Gastrocnemius medialis (tissue), 4 donors: ENCODE measurements around the gene ENO1. TPM values are rescaled to one million over a fixed set of nuclear protein-coding genes. Genes with fewer than 3 reads are reported as not detected.
"Not testable (repeated sequence)": the region's sequence is repeated elsewhere in the genome, so short reads cannot be mapped to it uniquely, and the experiment has no call there.

Experiments
- ATAC-seq, 2 donors: fragments of 150-250 bp; one replicate each; pipeline ENCODE4 v1.9.1; 2016
- DNase-seq, 2 donors: peaks; one replicate each; pipeline ENCODE4 v3.0.0-alpha.2; 2019
- H3K27ac ChIP-seq, 4 donors: fragments of 200-600 bp; sonication (generic); 1 replicate in 1 of 4; 2 replicates in 3 of 4; pipeline ENCODE4 v1.5.1; 2016 to 2018; ENCODE audit warnings: mild to moderate bottlenecking in 2 of 4, moderate library complexity in 1 of 4
- H3K27me3 ChIP-seq, 3 donors: fragments of 200-600 bp; sonication (generic) in 2 of 3; 1 replicate in 1 of 3; 2 replicates in 2 of 3; pipeline versions ENCODE4 v1.5.1 to v1.6.0; 2016 to 2019; ENCODE audit warnings: mild to moderate bottlenecking in 1 of 3, moderate library complexity in 1 of 3
- H3K36me3 ChIP-seq, 2 donors: fragments of 200-600 bp; sonication (generic) in 1 of 2; one replicate each; pipeline ENCODE4 v1.5.1; 2017 to 2018
- H3K4me1 ChIP-seq, 2 donors: fragments of 200-600 bp; sonication (generic) in 1 of 2; one replicate each; pipeline ENCODE4 v1.5.1; 2016 to 2017; ENCODE audit warnings: mild to moderate bottlenecking in 2 of 2
- H3K4me3 ChIP-seq, 4 donors: fragments of 200-600 bp; sonication (generic) in 3 of 4; 1 replicate in 1 of 4; 2 replicates in 3 of 4; pipeline ENCODE4 v1.5.1; 2016 to 2019; ENCODE audit warnings: mild to moderate bottlenecking in 2 of 4
- H3K9me3 ChIP-seq, 3 donors: fragments of 200-600 bp; sonication (generic) in 2 of 3; 1 replicate in 1 of 3; 2 replicates in 2 of 3; pipeline ENCODE4 v1.5.1; 2016 to 2019
- CTCF ChIP-seq, 5 experiments: fragments of 450-650 bp in 3 of 5; fragments of 200-600 bp in 2 of 5; sonication (generic) in 2 of 5; IDR thresholded peaks in 4 of 5; conservative IDR thresholded peaks in 1 of 5; 1 replicate in 4 of 5; 2 replicates in 1 of 5; pipeline ENCODE4 v1.5.1; 2016 to 2019; ENCODE audit warnings: antibody characterized with exemption in 5 of 5, mild to moderate bottlenecking in 3 of 5, moderate library complexity in 3 of 5
- POLR2A ChIP-seq, 2 donors: fragments of 450-650 bp; IDR thresholded peaks; one replicate each; pipeline ENCODE4 v1.6.1; 2017; ENCODE audit warnings: antibody characterized with exemption in 2 of 2, mild to moderate bottlenecking in 2 of 2, moderate library complexity in 2 of 2
- in situ Hi-C, 4 donors: fragments of 200-750 bp; cut with MboI; loops; one replicate each; pipeline versions ENCODE4 v1.15.0 to v1.8.0; 2017; ENCODE audit warnings: low sequenced_read_pairs in 4 of 4
- intact Hi-C: fragments of 100-400 bp; cut with DNase I; formaldehyde crosslinking; loops from one replicate; pipeline ENCODE4 v1.15.1; 2023; ENCODE audit warnings: low total_unique reads
- total RNA-seq, 4 donors: library from RNA; depleted of rRNA; stranded (reverse); fragments of >200 nt; gene quantifications; one replicate each; pipeline versions ENCODE4 v1.1.0 to v1.2.3, GENCODE V29; 2016

ENO1 gene
- total RNA-seq, 4 donors from 2014 or later, result 112 to 354 (median 209) TPM

- H3K27ac ChIP-seq, result no peak overlapping the region
- H3K4me3 ChIP-seq, result no peak overlapping the region
- H3K27me3 ChIP-seq, result no peaks in the 10 kb centered on the region
- in situ Hi-C loops, result loop anchor here in 1 of 4 donors (25.0 kb wide), 1 partner anchor 128 kb away; no protein-coding TSS in a partner anchor
- intact Hi-C loops, result no loop called here
- peaks cover 9 to 10% of the 10 kb centered on the region in 2 donors for H3K4me1 ChIP-seq
- no peaks in the 10 kb centered on the region for H3K9me3 ChIP-seq
- ATAC-seq (no peak), DNase-seq (no peak)
- no peak for TF ChIP-seq CTCF (IDR thresholded peaks at IDR 0.05 in 4 of 5, conservative IDR thresholded peaks at IDR 0.05 in 1 of 5)
- TF ChIP-seq POLR2A (IDR thresholded peaks at IDR 0.05), result no peak
- H3K36me3 ChIP-seq, result no peaks in the 10 kb centered on the region
Measured at GRCh38 chr1:8839990-8840389, 38.5 kb downstream of the ENO1 start.

DNA sequence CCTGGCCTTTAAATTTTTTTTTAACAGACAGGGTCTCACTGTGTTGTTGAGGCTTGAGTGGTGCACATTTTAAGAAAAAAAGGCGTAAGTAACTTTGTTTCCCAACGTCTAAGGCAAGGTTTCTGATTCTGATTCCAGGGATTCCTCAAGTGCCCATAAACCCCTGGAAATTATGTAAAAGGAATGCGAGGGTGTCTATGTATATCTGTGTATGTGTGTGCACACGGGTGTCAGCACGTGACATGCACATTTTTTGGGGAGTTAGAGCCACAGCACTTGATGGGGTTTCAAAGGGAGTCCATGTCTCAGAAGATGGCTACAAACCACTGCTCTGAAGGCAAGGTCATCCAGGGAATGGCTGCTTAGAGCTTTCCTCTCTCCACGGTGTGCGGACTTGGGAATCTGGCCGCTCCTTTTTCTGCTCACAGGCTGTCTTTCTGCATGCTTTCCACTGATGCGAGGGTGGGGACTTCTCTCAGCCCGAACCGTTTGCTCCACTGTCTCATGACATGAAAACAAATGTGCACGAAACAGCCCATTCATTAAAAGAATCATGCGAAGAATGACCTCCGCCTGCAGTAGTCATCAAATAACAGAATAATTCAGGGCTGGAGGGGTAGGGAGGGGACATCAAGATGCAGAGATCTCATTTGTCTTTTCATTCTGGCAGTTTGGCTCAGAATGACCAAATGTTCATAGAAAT is 42.4 kb downstream of the ENO1 start:
- Histone ChIP-seq H3K9me3 (no peaks in the 10 kb centered on the region), H3K4me3 (no peak overlapping the region), H3K4me1 (no peaks in the 10 kb centered on the region), H3K36me3 (no peaks in the 10 kb centered on the region), H3K27ac (no peak overlapping the region), H3K27me3 (no peaks in the 10 kb centered on the region)
- no peak for TF ChIP-seq CTCF (IDR thresholded peaks at IDR 0.05 in 4 of 5, conservative IDR thresholded peaks at IDR 0.05 in 1 of 5)
- TF ChIP-seq POLR2A (IDR thresholded peaks at IDR 0.05), result no peak
- DNase-seq (no peak), ATAC-seq (no peak)
- intact Hi-C loops (no loop called here), in situ Hi-C loops (loop anchor here in 1 of 4 donors (25.0 kb wide), 1 partner anchor 124 kb away; no protein-coding TSS in a partner anchor)

- H3K9me3 ChIP-seq, result no peaks in the 10 kb centered on the region
- H3K4me3 ChIP-seq, result no peak overlapping the region
- H3K4me1 ChIP-seq, result no peaks in the 10 kb centered on the region
- TF ChIP-seq CTCF (IDR thresholded peaks at IDR 0.05 in 4 of 5, conservative IDR thresholded peaks at IDR 0.05 in 1 of 5), result no peak
- no peak for TF ChIP-seq POLR2A (IDR thresholded peaks at IDR 0.05)
- no peak for ATAC-seq
- intact Hi-C loops, result no loop called here
- no peak for DNase-seq
- no peak overlapping the region for H3K27ac ChIP-seq
- no peaks in the 10 kb centered on the region for H3K27me3 ChIP-seq
- no peaks in the 10 kb centered on the region for H3K36me3 ChIP-seq
- in situ Hi-C loops, result loop anchor here in 1 of 4 donors (25.0 kb wide), 1 partner anchor 119 kb away; no protein-coding TSS in a partner anchor
Measured at GRCh38 chr1:8831340-8831739, 47.1 kb downstream of the ENO1 start.

DNA sequence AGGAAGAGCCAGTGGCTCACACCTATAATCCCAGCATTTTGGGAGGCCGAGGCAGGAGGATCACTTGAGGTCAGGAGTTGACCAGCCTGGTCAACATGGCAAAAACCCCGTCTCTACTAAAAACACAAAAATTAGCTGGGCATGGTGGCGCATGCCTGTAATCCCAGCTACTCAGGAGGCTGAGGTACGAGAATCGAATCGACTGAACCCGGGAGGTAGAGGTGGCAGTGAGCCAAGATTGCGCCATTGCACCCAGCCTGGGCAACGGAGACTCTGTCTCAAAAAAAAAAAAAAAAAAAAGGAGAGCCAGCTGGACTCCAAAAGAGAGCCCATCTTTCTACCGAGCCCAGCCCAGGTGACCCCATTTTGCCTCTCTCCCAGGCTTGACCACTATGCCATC is 47.8 kb downstream of the ENO1 start:
- H3K27me3 ChIP-seq, intact Hi-C loops, DNase-seq, H3K36me3 ChIP-seq, H3K27ac ChIP-seq, H3K9me3 ChIP-seq, H3K4me1 ChIP-seq, ATAC-seq, H3K4me3 ChIP-seq: not testable (repeated sequence)
- in situ Hi-C loops, result loop anchor here in 1 of 4 donors (25.0 kb wide), 1 partner anchor 118 kb away; no protein-coding TSS in a partner anchor

DNA sequence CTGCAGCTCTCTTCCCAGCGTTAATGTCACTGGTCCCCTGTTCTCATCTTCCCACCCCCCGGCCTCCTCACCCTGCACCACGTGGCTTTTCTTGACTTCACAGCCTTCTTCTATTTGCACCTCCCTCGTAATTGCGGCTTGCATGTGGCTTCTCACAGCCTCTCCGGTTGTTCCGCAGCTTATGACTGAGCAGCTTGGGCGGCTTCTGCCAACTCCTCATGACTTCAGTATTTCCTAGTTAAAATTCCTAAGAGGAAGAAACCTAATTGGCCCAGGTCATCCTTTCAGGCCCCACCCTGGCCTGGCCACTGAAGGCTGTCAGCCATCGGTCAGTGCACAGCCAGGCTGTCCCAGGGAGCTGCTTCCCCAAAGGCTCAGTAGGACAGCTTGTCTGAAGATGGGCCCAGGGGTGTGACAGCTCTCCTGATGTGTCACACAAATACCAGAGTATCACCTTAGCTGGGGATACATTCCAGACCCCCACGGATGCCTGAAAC is 52.5 kb downstream of the ENO1 start:
- intact Hi-C loops, result no loop called here
- H3K9me3 ChIP-seq, result no peaks in the 10 kb centered on the region
- no peak for DNase-seq
- no peaks in the 10 kb centered on the region for H3K36me3 ChIP-seq
- H3K27ac ChIP-seq, result no peak overlapping the region
- H3K27me3 ChIP-seq, result no peaks in the 10 kb centered on the region
- H3K4me3 ChIP-seq, result no peak overlapping the region
- H3K4me1 ChIP-seq, result peaks cover 14 to 24% of the 10 kb centered on the region in 2 donors
- in situ Hi-C loops, result loop anchor here in 1 of 4 donors (25.0 kb wide), 1 partner anchor 114 kb away; no protein-coding TSS in a partner anchor
- peak in 1 of 2 donors; percentile 15 for ATAC-seq
- TF ChIP-seq CTCF (IDR thresholded peaks at IDR 0.05 in 4 of 5, conservative IDR thresholded peaks at IDR 0.05 in 1 of 5), result no peak
- no peak for TF ChIP-seq POLR2A (IDR thresholded peaks at IDR 0.05)
